ENCODE results near the gene SNURF.
"Not testable (repeated sequence)": the region's sequence is repeated elsewhere in the genome, so short reads cannot be mapped to it uniquely, and the experiment has no call there.

Gene SNURF

GRCh38 chr15:24971052-24971451, 16.3 kb downstream of the SNURF start:
- DNase-seq (ENCODE audit: low spot score): no peak

GRCh38 chr15:24971772-24972171, 17.0 kb downstream of the SNURF start:
- DNase-seq (ENCODE audit: low spot score): no peak

- DNase-seq (ENCODE audit: low spot score): not testable (repeated sequence)
These were observed 17.9 kb downstream of the SNURF start for GRCh38 chr15:24972707-24973106.

GRCh38 chr15:24976932-24977331, 22.1 kb downstream of the SNURF start:
- DNase-seq (ENCODE audit: low spot score): no peak

- no peak for DNase-seq (ENCODE audit: low spot score)
These were observed 22.9 kb downstream of the SNURF start for GRCh38 chr15:24977686-24978085.

GRCh38 chr15:24985224-24985623, 30.4 kb downstream of the SNURF start:
- DNase-seq (ENCODE audit: low spot score): no peak

- no peak for DNase-seq (ENCODE audit: low spot score)
These were observed 31.9 kb downstream of the SNURF start for GRCh38 chr15:24986653-24987052.

Data from activated CD4-positive, alpha-beta T cell treated with anti-CD3 and anti-CD28 coated beads, Interleukin-2, Interleukin-4, amounts not matched to agents 100 ng/mL and 50 ng/mL, durations not matched to agents 16 hours and 8 hours (primary cell).